HG03097 (cell line): ENCODE measurements around the gene PIAS2.
"Not testable (repeated sequence)": the region's sequence is repeated elsewhere in the genome, so short reads cannot be mapped to it uniquely, and the experiment has no call there.

Experiments
- ATAC-seq: cut with Tn5 transposase; IDR thresholded peaks from one replicate; pipeline ENCODE4 v1.9.1; 2021; ENCODE audit not compliant: unreplicated experiment, low FRiP score

PIAS2 gene

GRCh38 chr18:46910856-46911255 is 6.5 kb downstream of the PIAS2 start:
- ATAC-seq = no peak

DNA sequence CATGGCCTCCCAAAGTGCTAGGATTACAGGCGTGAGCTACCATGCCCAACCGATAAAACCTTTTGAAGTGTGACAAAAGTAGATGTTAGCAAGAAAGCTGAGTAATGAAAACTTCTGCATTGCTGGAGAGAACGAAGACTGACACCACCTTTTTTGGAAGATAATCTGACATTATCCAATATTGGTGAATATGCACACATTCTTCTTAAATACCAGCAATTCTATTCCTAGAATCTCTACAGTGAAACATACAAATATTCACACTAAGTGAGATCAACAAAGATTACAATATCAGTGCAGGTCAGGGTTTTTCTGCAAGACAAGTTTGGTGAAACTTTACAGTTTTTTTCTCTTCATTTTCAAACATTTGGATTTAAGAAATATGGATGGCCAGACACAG is 7.8 kb downstream of the PIAS2 start:
- no peak for ATAC-seq

DNA sequence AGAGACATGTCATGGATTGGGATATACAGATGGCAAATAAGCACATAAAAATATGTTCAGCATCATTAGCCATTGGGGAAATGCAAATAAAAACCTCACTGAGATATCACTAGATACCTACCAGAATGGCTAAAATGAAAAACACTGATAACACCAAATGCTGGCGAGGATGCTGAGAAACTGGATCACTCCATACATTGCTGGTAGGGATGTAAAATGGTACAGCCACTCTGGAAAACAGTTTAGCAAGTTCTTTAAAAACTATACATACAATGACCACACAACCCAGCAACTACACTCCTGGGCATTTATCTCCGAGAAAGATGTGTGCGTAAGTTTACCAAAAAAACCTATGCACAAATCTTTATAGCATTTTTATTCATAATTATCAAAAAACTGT is 13.9 kb downstream of the PIAS2 start:
- no peak for ATAC-seq

- ATAC-seq = peak; percentile 69
Observed at GRCh38 chr18:46899274-46899948, 17.9 kb downstream of the PIAS2 start.

- ATAC-seq = no peak
Observed at GRCh38 chr18:46894124-46894523, 23.2 kb downstream of the PIAS2 start.

DNA sequence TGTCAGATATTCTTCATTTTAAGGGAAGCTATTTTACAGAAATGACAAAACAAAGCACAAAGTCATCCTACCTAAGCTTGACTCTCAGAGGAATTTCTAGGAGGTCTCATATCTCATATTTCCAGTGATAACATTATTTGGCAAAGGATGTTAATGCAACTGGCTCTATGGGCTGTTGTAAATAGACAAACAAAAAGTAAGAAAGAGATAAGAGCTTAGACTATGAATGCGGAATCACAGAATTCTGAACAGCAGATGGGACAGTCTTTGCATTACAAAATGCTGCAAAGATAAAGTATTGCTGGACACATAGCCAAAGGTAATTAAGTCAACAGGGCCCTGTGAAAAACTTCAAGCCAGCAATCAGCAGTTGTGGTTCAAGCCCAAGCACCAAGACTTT is 23.9 kb downstream of the PIAS2 start:
- ATAC-seq = no peak

- ATAC-seq = no peak
Observed at GRCh38 chr18:46892842-46893241, 24.5 kb downstream of the PIAS2 start.

GRCh38 chr18:46891742-46892214 is 25.5 kb downstream of the PIAS2 start:
- peak; percentile 65 for ATAC-seq

- no peak for ATAC-seq
Observed at GRCh38 chr18:46888965-46889364, 28.3 kb downstream of the PIAS2 start.

- no peak for ATAC-seq
Observed at GRCh38 chr18:46886893-46887292, 30.4 kb downstream of the PIAS2 start.

DNA sequence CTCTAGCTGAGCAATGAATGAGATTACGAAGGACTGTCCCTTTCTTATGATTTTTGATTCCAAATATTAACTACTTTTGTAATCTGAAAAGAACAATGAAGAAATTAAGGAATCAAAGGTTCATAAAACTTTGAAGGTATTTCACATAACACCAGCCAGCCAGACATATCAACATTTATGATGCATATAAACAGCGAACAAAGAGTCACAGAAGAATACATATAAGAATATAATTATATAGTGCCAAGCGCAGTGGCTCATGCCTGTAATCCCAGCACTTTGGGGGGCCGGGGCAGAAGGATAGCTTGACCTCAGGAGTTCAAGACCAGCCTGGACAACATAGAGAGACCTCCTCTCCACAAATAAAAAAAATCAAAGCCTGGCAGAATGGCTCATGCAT is 34.1 kb downstream of the PIAS2 start:
- no peak for ATAC-seq

DNA sequence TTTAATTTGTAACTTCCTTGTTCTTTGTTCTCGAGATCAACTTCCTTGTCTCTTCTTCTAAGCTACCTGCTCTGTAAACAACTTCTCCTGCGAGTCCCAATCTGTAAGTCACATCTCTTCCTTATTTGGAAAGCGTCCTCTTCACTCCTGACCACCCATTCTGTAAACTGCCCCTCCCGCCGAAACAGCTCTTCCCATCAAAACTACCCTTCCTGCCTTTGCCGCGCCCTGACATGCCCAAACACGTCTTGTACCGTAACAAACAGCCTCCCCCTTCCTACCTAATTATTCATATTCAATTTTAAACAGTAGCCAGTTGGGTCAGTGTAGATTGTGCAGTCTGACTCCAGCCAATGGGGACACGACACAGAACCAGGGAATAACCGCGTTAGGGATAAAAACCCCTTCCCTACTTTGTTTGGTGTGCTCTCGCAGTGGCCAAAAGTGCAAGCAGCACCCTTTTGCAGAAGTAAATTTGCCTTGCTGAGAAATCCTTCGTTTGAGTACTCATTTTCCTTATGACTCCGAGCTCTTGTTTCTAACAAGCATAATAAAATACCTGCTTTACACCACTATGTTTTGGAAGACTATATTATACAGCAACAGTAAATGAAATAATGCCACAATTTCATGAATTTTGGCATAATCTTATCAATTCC is 39.8 kb downstream of the PIAS2 start:
- ATAC-seq = no peak

DNA sequence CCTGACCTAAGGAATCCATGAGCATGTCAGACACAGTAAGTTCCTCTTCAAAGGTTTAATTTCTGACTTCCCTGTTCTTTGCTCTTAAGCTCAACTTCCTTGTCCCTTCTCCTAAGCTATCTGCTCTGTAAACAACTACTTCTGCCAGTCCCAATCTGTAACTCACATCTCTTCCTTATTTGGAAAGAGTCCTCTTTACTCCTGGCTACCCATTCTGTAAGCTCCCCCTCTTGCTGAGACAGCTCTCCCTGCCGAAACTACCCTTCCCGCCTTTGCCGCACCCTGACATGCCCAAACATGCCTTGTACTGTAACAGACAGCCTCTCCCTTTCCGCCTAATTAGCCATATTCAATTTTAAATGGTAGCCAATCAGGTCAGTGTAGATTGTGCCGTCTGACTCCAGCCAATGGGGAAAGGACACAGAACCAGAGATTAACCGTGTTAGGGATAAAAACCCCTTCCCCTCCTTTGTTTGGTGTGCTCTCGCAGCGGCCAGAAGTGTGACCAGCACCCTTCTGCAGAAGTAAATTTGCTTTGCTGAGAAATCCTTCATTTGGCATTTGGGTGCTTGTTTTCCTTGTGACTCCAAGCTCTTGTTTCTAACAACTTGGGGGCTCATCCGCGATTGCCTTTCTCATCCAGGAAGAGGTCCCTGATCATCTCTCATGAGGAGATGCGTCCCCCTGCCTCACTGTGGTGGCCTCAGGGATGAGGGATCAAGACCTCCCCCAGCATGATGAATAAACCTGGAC is 49.0 kb downstream of the PIAS2 start:
- ATAC-seq = no peak

DNA sequence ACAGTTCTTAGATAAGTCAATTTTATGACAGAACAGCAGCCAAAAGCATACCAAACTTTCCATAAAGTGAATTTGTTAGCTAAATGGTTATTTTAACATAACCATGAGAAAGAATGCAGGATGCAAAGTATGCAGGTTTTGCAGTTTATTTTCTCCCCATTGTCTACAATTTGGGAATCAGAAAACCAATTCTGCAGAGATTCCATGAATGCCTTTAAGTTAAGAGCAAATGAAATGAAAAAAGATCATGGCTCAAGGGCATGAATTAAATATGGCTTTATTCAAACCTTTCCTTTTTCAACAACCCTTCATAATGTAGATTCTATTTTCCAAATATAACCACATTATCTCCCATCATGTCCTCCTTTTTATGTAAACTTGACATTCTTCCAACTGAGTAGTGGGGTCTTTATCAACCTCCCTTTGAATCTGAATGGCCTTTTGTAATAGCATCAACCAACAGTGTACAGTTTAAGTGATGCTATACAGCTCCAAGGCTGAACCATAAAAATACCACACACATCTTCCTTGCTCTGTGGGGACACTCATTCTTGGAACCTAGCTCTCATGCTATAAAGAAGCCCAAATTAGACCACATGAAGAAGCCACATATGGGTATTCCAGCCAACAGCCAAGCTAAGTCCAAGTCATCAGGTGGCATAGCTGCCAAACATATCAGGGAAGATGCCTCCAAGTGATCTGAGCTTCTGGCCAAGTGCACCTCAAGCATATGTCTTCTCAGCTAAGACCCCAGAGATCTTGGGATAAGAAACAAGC is 49.8 kb downstream of the PIAS2 start:
- ATAC-seq = no peak

DNA sequence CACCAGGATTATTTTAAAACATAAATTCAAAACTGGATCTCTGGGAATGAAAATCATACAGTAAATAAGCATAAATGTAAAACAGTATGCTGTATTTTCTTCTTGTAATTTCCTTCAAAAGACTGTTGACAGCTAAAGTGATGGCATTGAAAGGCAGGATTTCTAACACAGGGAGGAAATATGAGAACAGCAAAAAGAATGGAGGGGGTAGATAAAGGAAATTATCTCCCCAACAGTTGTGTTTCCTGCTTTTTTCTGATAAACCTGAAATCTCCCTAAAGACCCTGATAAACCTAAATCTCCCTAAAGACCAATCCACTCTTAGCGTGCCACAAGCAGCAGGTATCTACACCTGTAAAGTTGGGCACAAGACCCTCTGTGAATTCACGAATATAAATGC is 50.8 kb downstream of the PIAS2 start:
- no peak for ATAC-seq

DNA sequence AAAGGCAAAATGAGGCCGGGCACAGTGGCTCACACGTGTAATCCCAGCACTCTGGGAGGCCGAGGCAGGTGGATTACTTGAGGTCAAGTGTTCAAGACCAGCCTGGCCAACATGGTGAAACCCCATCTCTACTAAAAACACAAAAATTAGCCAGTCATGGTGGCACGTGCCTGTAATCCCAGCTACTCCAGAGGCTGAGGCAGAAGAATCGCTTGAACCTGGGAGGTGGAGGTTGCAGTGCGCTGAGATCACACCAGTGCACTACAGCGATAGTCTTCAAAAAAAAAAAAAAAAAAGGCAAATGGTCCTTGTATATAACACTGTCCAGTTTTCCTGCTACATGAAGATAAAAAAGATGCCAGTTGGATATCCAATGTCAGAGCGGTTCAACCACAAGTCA is 52.1 kb downstream of the PIAS2 start:
- not testable (repeated sequence) for ATAC-seq

- peak; percentile 32 for ATAC-seq
Observed at GRCh38 chr18:46859855-46860254, 57.5 kb downstream of the PIAS2 start.

DNA sequence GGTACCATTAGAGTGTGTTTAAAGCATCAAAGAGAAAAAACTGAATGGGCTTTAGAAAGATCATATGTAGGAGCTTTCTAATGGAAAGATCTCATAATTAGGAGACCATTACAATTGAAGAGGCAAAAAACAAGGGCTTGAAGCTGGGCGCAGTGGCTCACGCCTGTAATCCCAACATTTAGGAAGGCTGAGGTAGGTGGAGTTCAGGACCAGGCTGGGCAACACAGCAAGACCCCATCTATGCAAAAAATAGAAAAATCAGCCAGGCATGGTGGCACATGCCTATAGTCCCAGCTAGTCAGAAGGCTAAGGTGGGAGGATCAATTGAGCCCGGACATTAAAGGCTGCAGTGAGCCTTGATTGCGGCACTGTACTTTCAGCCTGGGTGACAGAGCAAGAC is 59.0 kb downstream of the PIAS2 start:
- ATAC-seq = no peak

GRCh38 chr18:46856973-46857372 is 60.3 kb downstream of the PIAS2 start:
- no peak for ATAC-seq

DNA sequence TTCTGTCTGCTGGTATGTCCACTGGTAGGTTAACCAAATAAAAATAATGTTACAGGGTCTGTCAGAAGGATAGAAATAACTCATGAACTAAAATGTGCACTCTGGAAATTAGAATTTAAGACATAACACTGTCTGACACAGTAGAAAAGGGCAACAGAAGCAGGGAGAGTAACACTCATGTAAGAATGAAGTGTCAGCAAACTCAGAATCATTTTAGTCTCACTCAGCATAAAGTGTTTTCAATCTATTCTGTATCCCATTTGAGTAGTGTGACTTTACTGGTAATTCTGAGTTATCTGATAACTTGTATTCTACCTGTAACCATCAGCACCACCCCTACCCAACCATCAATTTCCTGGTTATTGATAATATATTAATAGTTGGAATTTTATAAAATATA is 68.3 kb downstream of the PIAS2 start:
- no peak for ATAC-seq

DNA sequence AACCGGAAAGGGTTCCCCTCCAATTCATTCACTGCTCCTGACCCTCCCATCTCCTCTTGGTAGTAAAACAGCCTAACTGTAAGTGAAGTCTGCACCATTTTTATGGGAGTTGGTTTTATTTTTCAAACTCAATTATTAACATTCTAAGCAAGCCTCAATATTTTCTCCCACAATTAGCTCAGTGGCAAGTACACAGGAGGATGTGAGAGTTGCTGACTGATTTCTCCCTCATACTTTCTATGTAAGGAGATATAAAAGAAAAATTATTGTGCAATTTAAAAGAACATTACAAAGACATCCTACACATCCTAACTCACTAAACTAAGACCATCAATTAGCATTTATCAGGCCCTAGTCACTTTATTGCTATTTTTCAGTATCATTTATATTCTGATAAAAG is 73.9 kb downstream of the PIAS2 start:
- no peak for ATAC-seq
